IPS-20b (cell line): ENCODE results near the gene CHD9.

Experiments
- H3K27ac ChIP-seq: one replicate; pipeline ENCODE4 v1.5.1; 2013; ENCODE audit warnings: low read length
- H3K27me3 ChIP-seq: 2 replicates; pipeline ENCODE4 v1.6.1; 2013; ENCODE audit warnings: mild to moderate bottlenecking, low read length, inconsistent platforms; ENCODE audit not compliant: insufficient read depth
- H3K36me3 ChIP-seq: 2 replicates; pipeline ENCODE4 v1.6.1; 2013; ENCODE audit warnings: low read depth, mild to moderate bottlenecking, inconsistent platforms, low read length, moderate library complexity; ENCODE audit not compliant: insufficient read depth
- H3K4me1 ChIP-seq: 2 replicates; pipeline ENCODE4 v1.6.1; 2013; ENCODE audit warnings: mild to moderate bottlenecking, control low read depth, inconsistent platforms, low read length, moderate library complexity; ENCODE audit not compliant: insufficient read depth
- H3K4me3 ChIP-seq: 2 replicates; pipeline ENCODE4 v1.5.1; 2013; ENCODE audit warnings: mild to moderate bottlenecking, low read length, inconsistent platforms
- H3K9ac ChIP-seq: 2 replicates; pipeline ENCODE4 v1.6.1; 2013; ENCODE audit warnings: low read depth, mild to moderate bottlenecking, inconsistent platforms, low read length, moderate library complexity
- H3K9me3 ChIP-seq: 2 replicates; pipeline ENCODE4 v1.6.1; 2013; ENCODE audit warnings: mild to moderate bottlenecking, low read depth, low read length, inconsistent platforms; ENCODE audit not compliant: insufficient read depth

CHD9 gene

GRCh38 chr16:53090286-53090590 lies 35.4 kb downstream of the CHD9 start:
- Histone ChIP-seq H3K4me3 (peak overlapping the region; percentile 50; the same call in 1 of the 2 replicates), H3K9me3 (no peaks in the 10 kb centered on the region), H3K36me3 (no peaks in the 10 kb centered on the region), H3K27ac (peak overlapping the region; percentile 74), H3K9ac (peak overlapping the region; percentile 34; the same call in 1 of the 2 replicates), H3K4me1 (peaks cover 53% of the 10 kb centered on the region), H3K27me3 (no peaks in the 10 kb centered on the region)

DNA sequence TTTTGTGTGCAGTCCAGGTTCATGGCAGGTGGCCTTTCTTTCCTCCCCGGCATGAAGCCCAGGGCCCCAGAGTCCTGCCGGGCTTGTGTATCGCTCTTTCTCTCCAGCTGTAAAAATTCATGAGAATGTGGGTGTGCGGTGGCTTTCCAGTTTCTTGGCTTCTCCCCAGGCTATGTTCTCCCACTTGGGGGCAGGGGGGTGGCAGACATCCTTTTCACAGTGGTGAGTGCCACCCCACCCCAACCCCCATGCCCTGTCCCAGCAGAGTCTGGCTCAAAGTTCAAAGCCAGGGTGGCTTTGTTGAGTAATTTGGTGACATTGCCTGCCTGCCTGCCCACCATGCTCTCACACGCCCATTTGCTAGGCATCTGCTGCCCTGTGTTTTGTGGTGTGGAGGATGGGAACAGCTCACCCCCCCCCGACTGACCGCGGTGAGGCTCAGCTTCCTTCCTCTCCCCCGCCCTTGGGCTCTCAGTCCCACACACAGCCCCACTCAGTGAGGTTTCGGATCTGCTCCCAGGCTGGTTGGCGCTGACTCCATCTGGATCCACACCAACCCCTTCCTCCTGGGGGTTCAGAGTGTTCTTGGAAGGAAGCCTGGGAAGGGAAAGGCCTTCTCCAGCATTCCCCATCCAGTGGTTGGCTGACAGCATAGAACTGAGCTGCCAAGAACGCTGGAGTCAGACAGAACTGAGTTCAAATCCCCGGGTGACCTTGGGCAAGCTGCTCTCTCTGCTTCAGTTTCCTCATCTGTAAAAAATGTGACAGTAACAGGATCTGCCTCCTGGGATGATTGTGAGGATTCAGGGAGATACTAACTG lies 36.0 kb downstream of the CHD9 start:
- Histone ChIP-seq H3K9ac (peak overlapping the region; percentile 34; the same call in 1 of the 2 replicates), H3K4me3 (peak overlapping the region; percentile 50; the same call in 1 of the 2 replicates)

DNA sequence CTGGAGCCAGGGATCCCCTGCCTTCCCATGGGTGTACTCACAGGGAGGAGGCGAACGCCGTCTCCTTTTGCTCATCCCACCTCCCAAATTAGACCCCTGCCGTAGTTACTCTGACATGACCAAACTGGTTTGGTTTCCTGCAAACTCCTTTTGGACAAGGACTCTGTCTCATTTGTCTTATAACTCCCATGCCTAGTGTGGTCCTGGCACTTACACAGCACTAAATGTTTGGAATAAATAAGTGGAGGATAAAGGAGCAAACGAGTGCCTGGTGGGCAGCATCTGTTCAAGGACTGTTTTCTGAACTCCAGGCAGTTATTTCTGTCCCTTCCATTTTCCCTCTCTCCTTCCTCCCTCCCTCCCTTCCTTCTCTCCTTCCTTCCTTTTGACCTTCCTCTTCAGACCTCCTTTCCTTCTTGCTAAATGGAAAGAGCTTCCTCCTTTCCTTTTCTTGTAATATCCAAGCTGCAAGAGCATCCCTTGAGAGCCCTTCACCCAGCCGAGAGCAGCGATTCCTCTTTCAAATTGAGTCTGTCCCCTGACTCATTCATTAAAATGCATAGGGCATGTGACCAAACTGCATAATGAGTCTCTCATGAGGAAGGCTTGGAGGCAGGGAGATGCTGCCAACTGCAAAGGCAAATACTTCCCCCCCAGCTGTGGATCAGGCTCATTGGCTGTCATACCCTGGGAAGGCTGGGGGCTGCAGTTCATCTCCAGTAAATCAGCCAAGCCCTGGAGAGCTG lies 36.8 kb downstream of the CHD9 start:
- Histone ChIP-seq H3K36me3 (no peaks in the 10 kb centered on the region), H3K27ac (no peak overlapping the region), H3K4me3 (peak overlapping the region; percentile 50; the same call in 1 of the 2 replicates), H3K9me3 (no peaks in the 10 kb centered on the region), H3K9ac (peak overlapping the region; percentile 34; the same call in 1 of the 2 replicates), H3K4me1 (peaks cover 42% of the 10 kb centered on the region; the same call in 1 of the 2 replicates), H3K27me3 (no peaks in the 10 kb centered on the region)

More for the DNA sequence above, 36.0 kb downstream of the CHD9 start:
- H3K36me3 ChIP-seq: no peaks in the 10 kb centered on the region
- H3K27me3 ChIP-seq: no peaks in the 10 kb centered on the region
- no peaks in the 10 kb centered on the region for H3K9me3 ChIP-seq
- H3K27ac ChIP-seq: peak overlapping the region; percentile 74
- peaks cover 47% of the 10 kb centered on the region for H3K4me1 ChIP-seq

- peak overlapping the region; percentile 42; the same call in 1 of the 2 replicates for H3K9ac ChIP-seq
- no peaks in the 10 kb centered on the region for H3K27me3 ChIP-seq
- H3K4me1 ChIP-seq: peaks cover 38% of the 10 kb centered on the region; the same call in 1 of the 2 replicates
- no peaks in the 10 kb centered on the region for H3K9me3 ChIP-seq
- no peak overlapping the region for H3K27ac ChIP-seq
- peak overlapping the region; percentile 50; the same call in 1 of the 2 replicates for H3K4me3 ChIP-seq
- no peaks in the 10 kb centered on the region for H3K36me3 ChIP-seq
These were observed 37.5 kb downstream of the CHD9 start for GRCh38 chr16:53092284-53092683.

GRCh38 chr16:53093162-53093744 lies 38.5 kb downstream of the CHD9 start:
- H3K27ac ChIP-seq: no peak overlapping the region
- H3K27me3 ChIP-seq: no peaks in the 10 kb centered on the region
- peaks cover 38% of the 10 kb centered on the region; the same call in 1 of the 2 replicates for H3K4me1 ChIP-seq
- H3K9me3 ChIP-seq: no peaks in the 10 kb centered on the region
- H3K4me3 ChIP-seq: no peak overlapping the region
- no peak overlapping the region for H3K9ac ChIP-seq
- H3K36me3 ChIP-seq: no peaks in the 10 kb centered on the region

GRCh38 chr16:53094013-53094630 lies 39.3 kb downstream of the CHD9 start:
- no peaks in the 10 kb centered on the region for H3K9me3 ChIP-seq
- no peaks in the 10 kb centered on the region for H3K36me3 ChIP-seq
- H3K27me3 ChIP-seq: no peaks in the 10 kb centered on the region
- no peak overlapping the region for H3K9ac ChIP-seq
- no peak overlapping the region for H3K4me3 ChIP-seq
- H3K4me1 ChIP-seq: peaks cover 43% of the 10 kb centered on the region; the same call in 1 of the 2 replicates
- no peak overlapping the region for H3K27ac ChIP-seq

DNA sequence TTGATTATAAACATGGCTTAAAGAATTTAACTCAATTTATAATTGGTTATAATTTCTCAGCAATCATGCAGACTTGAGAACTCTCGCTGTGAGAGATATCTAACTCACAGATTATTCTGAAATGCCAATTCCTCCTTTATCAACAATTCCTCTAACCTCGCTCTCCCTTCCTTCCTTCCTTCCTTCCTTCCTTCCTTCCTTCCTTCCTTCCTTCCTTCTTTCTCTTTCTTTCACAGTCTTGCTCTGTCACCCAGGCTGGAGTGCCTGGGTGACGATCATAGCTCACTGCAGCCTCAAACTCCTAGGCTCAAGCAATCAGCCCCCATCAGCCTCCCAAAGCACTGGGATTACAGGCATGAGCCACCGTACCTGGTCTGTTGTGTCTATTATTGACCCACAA lies 42.4 kb downstream of the CHD9 start:
- Histone ChIP-seq H3K27ac (no peak overlapping the region), H3K27me3 (no peaks in the 10 kb centered on the region), H3K4me1 (peaks cover 20% of the 10 kb centered on the region; the same call in 1 of the 2 replicates), H3K36me3 (no peaks in the 10 kb centered on the region), H3K4me3 (no peak overlapping the region), H3K9me3 (no peaks in the 10 kb centered on the region), H3K9ac (no peak overlapping the region)

DNA sequence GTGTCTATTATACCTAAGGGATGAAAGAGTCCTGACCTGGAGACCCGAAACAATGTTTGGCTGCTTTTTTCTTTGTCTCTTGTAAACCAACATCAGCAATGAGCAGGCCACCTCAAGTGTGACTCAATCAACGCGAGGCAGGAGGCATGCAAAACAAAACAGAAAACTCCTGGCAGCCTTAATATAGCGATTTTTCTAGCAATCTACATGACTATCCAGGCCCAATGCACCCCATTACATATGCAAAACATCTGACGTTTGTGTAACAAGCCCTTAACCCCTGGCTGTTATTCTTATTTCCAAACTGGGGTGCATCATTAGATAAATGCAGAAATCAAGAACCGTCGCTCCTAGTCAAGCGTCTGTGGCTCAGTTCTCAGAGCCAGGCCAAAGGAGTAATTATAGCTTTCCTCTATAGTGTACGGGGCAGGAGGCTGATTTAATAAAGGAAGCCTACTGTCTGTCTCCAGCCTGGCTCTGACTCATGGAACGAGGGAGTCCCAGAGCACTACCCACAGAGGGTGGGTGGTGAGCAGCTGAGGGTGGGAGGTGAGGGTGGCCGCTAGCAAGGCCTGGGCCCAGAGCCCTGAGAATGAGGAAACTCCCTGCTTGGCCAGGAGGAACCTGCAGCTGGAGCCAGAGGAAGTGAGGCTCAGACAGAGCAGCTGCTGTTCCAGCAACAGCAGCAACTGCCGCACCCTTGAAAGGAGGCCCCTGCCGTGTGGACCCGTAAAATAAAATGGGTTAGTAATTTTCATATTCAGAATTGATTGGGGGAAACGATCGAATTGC lies 43.9 kb downstream of the CHD9 start:
- H3K4me1 ChIP-seq: peaks cover 17% of the 10 kb centered on the region; the same call in 1 of the 2 replicates
- H3K36me3 ChIP-seq: no peaks in the 10 kb centered on the region
- peak overlapping the region; percentile 62 for H3K27ac ChIP-seq
- H3K4me3 ChIP-seq: peak overlapping the region; percentile 60; the same call in 1 of the 2 replicates
- no peaks in the 10 kb centered on the region for H3K27me3 ChIP-seq
- H3K9me3 ChIP-seq: no peaks in the 10 kb centered on the region
- H3K9ac ChIP-seq: peak overlapping the region; percentile 81

DNA sequence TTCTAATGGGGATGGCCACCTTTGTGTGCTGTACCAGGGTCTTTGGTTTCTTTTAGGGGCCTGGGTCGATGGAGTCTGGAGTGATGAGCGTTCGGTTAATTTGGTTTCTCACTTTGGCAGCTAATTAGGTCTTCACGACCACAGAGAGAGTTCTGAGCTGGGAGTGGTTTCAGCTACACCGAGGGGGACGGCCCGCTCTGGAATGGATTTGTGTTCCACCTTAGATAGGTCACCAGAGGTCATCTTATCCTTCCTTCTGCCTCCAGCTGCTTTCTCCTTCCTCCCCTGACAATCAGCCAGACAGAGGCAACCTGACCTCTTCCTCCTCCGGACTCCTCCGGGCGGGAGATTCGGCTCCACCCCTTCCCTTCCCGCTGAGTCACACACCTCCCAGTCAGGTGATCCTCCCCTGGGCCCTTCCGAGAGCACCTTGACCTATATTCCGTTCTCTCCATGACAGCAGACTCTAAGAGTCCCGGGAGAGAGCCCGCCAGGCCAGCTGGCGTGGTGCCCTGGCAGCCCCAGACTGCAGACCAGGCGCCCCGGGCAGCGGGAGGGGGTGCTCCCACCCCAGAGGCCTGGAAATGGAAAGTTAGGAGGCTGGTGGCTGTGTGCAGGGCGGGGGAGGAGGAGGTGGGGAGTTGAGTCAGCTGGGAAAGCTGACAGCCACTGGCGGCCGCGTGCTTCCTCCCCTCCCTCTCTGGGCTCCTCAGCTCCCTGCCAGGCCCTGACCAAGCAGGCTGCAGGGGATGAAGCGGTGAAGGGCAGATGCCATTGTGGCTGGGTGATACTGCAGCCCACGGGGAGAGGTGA lies 44.7 kb downstream of the CHD9 start:
- Histone ChIP-seq H3K9ac (peak overlapping the region; percentile 81), H3K36me3 (no peaks in the 10 kb centered on the region), H3K4me3 (peak overlapping the region; percentile 60), H3K27me3 (no peaks in the 10 kb centered on the region), H3K9me3 (no peaks in the 10 kb centered on the region), H3K27ac (peak overlapping the region; percentile 62), H3K4me1 (peaks cover 15% of the 10 kb centered on the region; the same call in 1 of the 2 replicates)

DNA sequence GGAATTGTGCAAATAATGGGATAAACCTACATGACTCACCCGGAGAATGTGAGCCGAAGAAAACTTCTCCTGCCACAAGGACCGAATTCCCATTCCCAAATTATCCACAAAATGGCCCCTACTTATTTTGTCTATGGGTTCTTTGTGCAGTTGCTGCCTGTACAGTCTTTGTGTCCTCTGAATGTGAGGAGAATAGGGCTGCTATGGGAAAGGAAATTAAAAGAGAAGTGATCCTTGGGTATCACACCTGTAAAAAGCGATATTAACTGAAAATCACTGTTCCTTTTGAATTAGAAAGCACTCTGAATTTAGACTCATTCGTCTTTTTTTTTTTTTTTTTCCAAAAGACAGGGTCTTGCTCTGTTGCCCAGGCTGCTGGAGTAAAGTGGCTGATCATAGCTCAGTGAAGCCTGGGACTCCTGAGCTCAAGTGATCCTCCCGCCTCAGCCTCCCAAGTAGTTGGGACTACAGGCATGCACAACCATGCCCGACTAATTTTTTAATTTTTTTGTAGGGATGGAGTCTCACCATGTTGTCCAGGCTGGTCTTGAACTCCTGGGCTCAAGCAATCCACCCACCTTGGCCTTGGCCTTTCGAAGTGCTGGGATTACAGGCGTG lies 45.4 kb downstream of the CHD9 start:
- Histone ChIP-seq H3K27ac (peak overlapping the region; percentile 34), H3K9me3 (no peaks in the 10 kb centered on the region), H3K27me3 (no peaks in the 10 kb centered on the region), H3K36me3 (no peaks in the 10 kb centered on the region), H3K4me1 (peaks cover 15% of the 10 kb centered on the region; the same call in 1 of the 2 replicates), H3K4me3 (peak overlapping the region; percentile 60), H3K9ac (peak overlapping the region; percentile 81; the same call in 1 of the 2 replicates)
